ENCODE measurements around the gene XNDC1N.

GRCh38 chr11:71913756-71914526 lies 14.5 kb downstream of the XNDC1N start:
- no peak for TF ChIP-seq KDM5A (IDR thresholded peaks at IDR 0.05)
- no peak for TF ChIP-seq SREBF2 (IDR thresholded peaks at IDR 0.05)
- TF ChIP-seq CTCF (IDR thresholded peaks at IDR 0.05): no peak
- no peak for TF ChIP-seq RAD21 (conservative IDR thresholded peaks at IDR 0.05 in 1 of 2, IDR thresholded peaks at IDR 0.05 in 1 of 2)
- TF ChIP-seq POLR2A (IDR thresholded peaks at IDR 0.05; ENCODE audit: low read length): no peak
- TF ChIP-seq BCL3 (IDR thresholded peaks at IDR 0.05): no peak
- no peak for TF ChIP-seq KDM1A (IDR thresholded peaks at IDR 0.05; ENCODE audit: low read depth)
- no peak for TF ChIP-seq MYC (IDR thresholded peaks at IDR 0.05; ENCODE audit: borderline replicate concordance, low read length)
- TF ChIP-seq CEBPB (IDR thresholded peaks at IDR 0.05): no peak
- no peak for TF ChIP-seq ZC3H11A (IDR thresholded peaks at IDR 0.05)
- TF ChIP-seq CHD2 (IDR thresholded peaks at IDR 0.05; ENCODE audit: low read length, partially characterized antibody): no peak
- TF ChIP-seq RCOR1 (IDR thresholded peaks at IDR 0.05; ENCODE audit: low read depth, low read length): no peak
- no peak for TF ChIP-seq MAX (IDR thresholded peaks at IDR 0.05)
- TF ChIP-seq RNF2 (IDR thresholded peaks at IDR 0.05; ENCODE audit: borderline replicate concordance, low read depth): no peak

Data from A549 (cell line).